Erythroblast (primary cell): Measurements from ENCODE around the gene SRSF12.

Experiments
- DNase-seq, 2 experiments: peaks; one replicate each; lab custom pipeline; 2025; lab: John Stamatoyannopoulos, UW
- GATA1 ChIP-seq: IDR thresholded peaks from 2 replicates; pipeline ENCODE4 v1.6.1; 2011; ENCODE audit warnings: low read depth, mild to moderate bottlenecking, control low read depth, low read length, moderate library complexity
- POLR2A ChIP-seq: IDR thresholded peaks from 2 replicates; pipeline ENCODE4 v1.6.1; 2011; ENCODE audit warnings: mild to moderate bottlenecking, low read length

Gene SRSF12

DNA sequence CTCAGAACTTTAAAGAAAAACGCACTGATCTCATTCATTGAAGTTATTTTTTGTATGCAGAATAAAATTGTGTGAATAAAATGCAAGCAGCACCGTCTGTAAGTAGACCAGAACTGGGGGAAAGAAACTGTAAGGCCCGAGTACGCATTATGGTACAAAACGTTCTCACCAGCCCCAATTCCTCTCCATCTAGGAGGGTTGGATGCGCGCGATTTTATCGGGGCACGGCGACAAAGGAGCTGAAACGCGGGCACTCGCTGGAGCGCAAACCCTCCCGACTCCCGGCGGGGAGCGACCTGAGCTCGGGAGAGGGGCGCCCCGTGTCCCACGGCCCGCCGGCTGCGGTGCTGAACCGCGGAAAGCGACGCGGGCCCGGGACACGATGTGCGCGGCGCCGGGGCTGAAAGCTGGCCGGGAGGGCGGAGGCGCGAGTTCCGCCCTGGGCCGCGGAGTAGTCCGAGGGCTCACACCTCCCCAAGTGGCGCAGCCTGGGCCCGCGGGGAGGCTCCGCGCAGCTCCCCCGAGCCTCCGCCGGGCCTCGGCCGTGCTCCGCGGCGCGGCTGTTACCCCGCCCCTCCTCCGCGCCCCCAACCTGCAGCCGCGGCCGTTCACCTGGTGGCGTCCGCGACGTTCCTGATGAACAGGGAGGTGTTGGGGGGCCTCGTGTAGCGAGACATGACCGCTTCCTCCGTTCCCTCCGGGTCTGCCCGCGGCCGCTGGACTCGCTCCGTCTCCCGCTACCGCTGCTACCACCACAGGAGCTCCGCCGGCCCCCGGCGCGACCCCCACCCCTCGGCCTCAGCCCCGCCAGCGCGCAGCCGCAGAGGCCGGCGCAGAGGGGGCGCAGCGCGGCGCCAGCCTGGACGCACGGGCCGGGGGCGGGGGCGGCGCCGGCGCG, at the start of gene SRSF12:
Gene SRSF12 (minus strand): TSS at position 861 of the 898 bp plus-strand sequence. CDS start 184 bp downstream, at position 677.
- DNase-seq: peak; percentile 36 to 51
- TF ChIP-seq GATA1 (no peak), POLR2A (no peak)

DNA sequence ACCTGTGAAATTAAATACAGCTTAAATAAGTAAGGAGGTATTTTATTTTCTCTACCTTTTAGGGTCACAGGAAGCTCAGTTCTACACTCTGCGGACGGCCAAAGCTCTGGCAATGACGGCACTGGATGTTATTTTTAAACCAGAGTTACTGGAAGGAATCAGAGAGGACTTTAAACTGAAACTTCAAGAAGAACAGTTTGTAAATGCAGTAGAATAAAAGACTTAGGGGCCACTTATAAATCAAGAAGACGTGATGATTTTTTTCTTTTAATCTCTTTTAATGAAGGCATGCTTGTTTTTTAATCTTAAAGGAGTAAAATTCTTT, 44.1 kb upstream of the SRSF12 start:
- no peak for TF ChIP-seq GATA1
- TF ChIP-seq POLR2A: no peak
- DNase-seq: no peak

DNA sequence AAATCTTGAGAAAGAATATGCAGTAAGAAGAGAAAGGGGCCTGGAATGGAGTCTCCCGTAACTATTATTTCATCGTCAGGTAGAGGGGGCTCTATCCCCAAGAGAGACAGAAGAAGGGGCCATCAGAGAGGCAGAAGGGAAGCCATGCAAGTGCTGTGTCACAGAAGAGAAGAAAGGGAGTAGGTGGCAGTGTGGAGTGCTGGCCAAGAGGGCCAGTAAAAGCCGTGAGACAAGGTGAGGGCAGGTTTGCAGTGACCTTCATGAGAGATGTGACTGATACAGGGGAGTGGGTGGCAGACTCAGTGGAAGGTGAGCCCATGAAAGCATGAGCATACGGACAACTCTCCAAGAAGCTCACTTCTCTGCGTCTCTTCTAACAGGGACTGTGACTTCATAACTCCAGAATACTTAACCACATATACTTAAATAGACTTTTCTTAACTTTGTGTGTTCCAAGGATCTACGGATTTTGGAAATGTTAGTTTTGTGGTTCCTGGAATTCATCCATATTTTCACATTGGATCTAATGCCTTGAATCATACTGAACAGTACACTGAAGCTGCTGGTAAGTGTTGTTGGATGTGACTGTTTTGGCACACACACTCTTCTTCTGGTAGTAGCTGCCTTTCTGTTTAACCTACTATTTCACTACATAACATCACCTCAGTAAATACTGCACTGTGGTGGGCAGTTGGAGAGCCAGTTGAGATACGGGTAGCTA, 43.6 kb upstream of the SRSF12 start:
- no peak for DNase-seq
- TF ChIP-seq POLR2A: no peak
- no peak for TF ChIP-seq GATA1

DNA sequence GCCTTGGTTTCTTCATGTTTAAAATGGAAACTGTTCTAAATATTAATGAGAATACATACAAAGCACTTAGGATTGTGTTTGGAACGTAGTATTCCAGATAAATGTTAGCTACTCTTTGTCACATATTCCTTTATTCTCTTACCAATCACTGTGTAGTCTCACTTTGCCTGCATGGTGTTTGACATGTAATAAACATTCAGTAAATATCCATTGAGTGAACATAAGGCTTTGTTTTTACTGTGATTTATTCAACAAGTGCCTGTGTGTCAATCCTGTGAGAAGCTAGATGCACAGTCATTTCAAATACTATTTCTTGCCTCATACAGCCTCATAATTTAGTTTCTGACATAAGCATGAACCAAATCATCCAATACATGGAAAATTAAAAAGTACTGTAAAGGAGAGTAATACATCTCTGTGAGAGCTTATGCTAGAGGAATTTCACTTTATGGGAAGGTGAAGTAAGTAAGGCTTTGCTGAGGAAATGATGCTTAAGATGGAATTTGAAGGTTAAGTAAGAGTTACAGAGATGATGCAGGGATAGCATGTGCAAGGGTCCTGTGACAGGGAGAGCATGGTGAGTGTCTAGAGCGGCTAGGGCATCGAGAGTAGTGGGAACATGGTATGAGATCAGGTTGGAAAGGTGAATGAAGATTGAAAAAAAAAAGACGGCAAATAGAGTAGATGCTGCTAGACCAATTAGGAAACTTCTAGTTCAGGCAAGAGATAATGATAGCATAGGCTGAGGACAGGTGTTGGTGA, 42.6 kb upstream of the SRSF12 start:
- TF ChIP-seq GATA1: no peak
- TF ChIP-seq POLR2A: no peak
- no peak for DNase-seq

DNA sequence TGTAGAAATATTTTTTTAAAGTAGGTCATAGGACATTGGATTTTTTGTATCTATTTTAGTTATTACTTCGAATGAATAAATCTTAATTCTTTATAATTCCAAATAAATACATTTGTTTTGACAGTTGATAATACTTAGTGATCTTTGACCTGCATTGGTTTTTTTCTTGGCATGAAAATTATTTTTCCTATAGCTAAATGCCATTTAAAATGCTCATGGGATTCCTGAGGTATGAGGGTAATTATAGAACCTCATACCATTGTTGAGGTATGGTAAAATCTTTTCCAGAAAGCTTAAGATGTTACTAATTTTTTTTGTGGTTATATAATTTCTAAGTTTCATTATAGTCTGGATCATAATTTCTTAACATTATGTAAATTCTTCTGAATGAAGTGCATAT, 36.3 kb upstream of the SRSF12 start:
- DNase-seq: no peak
- no peak for TF ChIP-seq GATA1
- no peak for TF ChIP-seq POLR2A

GRCh38 chr6:89148016-89148750, 30.3 kb upstream of the SRSF12 start:
- peak in 1 of 2 experiments; percentile 3 for DNase-seq

DNA sequence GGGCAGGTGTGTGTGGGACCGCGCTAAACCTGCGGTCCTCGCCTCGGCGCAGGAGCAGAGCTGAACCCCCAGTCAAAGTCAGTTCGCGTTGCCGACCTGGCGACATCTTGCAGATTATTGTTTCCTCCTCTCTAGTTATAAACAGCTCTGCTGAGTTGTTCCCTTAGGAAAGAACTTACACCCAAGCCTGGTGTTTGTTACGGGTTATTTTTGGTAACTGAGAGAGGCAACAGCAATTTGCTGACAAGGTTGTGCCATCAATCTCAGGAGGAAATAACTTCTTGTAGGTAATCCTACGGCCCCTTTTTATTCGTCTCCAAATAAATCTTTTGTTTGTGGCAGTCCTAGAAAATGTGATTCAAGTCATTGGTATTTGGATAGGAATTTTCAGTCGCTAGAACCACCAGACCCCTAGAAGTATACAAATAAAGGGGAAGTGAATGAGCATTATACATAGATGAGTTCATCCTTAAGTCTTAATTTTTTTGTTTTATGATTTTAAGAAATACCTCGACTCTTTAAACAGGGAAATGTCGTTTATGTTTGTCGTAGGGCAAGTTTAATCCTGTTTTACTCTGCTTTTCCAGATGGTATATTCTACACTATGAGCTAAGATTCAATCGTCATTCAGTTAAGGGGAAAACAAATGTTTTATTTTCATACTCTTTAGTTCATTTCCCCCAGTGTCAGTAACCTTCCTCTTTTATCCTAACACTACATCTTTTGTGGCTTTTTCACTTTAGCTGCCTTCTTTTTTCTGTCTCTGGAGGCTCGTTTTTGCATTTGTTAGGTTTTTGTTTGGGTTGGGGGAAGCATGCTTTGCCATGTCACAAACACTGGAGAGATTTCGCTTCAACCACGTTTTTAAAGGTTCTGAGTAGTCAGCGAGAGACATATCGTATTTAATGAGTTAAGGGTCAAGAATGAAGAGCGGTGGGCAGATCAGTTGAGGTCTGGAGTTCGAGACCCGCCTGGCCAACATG, 29.1 kb upstream of the SRSF12 start:
- peak in 1 of 2 experiments; percentile 48 for DNase-seq
- TF ChIP-seq POLR2A: no peak

More at GRCh38 chr6:89148016-89148750, 30.3 kb upstream of the SRSF12 start:
- TF ChIP-seq GATA1 (no peak), POLR2A (no peak)

DNA sequence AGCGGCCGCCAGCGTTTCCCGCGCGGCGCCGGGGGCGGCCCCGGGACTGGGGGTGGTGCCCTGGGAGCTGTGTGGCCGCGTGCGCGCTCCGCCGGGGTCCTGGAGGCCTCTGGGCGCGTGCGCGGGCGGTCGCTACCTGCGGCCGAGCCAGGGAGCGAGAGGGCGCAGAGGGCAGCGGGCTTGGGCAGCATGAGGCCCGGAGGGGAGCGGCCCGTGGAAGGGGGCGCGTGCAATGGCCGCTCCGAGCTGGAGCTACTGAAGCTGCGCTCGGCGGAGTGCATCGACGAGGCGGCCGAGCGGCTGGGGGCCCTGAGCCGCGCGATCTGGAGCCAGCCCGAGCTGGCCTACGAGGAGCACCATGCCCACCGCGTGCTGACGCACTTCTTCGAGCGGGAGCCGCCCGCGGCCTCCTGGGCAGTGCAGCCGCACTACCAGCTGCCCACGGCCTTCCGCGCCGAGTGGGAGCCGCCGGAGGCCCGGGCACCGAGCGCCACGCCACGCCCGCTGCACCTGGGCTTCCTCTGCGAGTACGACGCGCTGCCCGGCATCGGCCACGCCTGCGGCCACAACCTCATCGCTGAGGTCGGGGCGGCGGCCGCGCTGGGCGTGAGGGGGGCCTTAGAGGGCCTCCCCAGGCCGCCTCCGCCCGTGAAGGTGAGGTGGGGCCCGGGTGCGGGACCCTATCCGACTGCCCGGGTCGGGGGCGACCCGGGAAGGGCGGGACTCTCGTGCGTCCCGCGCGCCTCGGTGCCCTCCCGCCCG, 28.3 kb upstream of the SRSF12 start, which contains the start of gene PM20D2:
Gene PM20D2 (plus strand): TSS at position 100 of the 762 bp plus-strand sequence. CDS start 90 bp downstream, at position 190.
- peak; percentile 78 to 82 for DNase-seq

DNA sequence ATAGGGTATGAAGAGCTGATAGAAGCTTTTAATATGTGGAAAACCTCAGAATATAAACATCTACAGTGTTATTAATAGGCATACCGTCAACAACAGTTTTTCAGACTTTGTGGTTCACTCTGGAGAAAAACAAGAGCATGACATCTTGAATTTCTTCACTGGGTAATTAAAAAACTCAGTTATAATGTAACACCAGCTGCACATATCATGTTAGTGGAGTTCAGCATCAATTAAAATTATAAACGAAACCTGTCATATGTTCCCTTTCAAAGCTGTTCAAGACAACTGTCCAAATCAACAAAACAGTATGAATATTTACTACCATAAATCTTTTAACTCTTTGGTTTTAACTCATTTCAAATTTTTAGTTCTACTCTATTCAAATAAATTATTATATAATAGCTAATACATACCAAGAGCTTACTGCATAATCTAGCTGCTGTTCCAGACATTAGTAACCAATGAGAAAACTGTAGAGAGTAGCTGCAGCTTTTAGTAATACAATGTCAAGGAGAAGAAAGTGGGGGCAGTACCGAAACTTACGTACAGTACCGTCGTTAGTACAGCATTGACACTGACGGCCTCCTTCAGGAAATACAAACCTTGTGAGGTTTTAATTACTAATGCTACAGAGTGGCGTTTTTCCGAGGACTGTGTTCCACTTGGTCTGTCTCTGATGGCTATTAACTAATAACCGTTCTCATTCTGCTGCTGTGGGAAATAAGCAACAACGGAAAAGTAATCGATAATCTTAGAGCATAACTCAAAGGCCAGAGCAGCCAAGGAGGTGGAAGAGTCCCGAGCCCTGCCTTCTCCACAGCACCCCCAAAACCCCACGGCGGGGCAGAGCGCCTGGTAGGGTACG, 27.5 kb upstream of the SRSF12 start:
- no peak for TF ChIP-seq GATA1
- no peak for TF ChIP-seq POLR2A
- DNase-seq: peak; percentile 65 to 68

More for the DNA sequence above, 28.3 kb upstream of the SRSF12 start, which contains the start of gene PM20D2:
- TF ChIP-seq POLR2A (no peak), GATA1 (no peak)

- DNase-seq: peak; percentile 42 to 79
- TF ChIP-seq GATA1 (no peak), POLR2A (no peak)
Measured at GRCh38 chr6:89144354-89144906, 26.6 kb upstream of the SRSF12 start.
